DMS79 (cell line): Measurements from ENCODE around the gene CACNG1.

ENCODE experiments used
- DNase-seq: peaks from one replicate; lab custom pipeline; 2025; lab: John Stamatoyannopoulos, UW

Gene CACNG1

DNA sequence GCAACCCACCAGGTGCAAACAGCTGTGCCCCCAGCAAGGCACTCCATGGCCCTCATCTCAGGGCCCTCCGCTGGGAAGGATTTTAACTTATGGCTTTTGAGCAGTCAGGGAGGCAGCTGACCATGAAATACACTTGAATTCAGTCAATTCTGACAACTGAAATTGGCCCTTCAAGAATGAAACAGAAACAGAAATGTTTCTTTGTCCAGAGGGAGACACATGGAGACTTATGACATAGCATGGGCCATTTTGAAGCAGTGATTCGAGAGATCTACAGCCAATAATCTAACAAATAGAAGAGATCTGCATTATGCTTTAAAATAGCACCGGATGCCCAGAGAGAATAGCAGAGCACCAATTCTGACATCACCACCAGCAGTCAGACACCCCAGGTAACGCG is 7.5 kb downstream of the CACNG1 start:
- DNase-seq = peak; percentile 51

- DNase-seq = no peak
Measured at GRCh38 chr17:67052720-67053437, 8.5 kb downstream of the CACNG1 start.

GRCh38 chr17:67053438-67054000 is 9.2 kb downstream of the CACNG1 start:
- DNase-seq = no peak

GRCh38 chr17:67054011-67054591 is 9.7 kb downstream of the CACNG1 start:
- no peak for DNase-seq

GRCh38 chr17:67054608-67055007 is 10.3 kb downstream of the CACNG1 start:
- no peak for DNase-seq

DNA sequence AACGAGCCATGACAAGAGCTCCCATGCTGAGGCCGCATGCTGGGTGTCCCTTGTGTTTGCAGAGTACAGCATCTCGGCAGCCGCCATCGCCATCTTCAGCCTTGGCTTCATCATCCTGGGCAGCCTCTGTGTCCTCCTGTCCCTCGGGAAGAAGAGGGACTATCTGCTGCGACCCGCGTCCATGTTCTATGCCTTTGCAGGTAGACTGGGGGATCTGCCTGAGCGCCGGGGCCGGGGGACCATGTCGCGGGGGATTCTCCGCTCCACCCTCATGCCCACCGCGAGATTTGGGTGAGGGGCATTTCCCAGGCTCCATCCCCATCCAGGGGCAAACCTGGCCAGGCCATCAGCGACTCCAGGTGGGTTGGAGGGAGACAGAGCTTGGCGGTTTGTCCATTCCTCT is 10.7 kb downstream of the CACNG1 start:
- no peak for DNase-seq

DNA sequence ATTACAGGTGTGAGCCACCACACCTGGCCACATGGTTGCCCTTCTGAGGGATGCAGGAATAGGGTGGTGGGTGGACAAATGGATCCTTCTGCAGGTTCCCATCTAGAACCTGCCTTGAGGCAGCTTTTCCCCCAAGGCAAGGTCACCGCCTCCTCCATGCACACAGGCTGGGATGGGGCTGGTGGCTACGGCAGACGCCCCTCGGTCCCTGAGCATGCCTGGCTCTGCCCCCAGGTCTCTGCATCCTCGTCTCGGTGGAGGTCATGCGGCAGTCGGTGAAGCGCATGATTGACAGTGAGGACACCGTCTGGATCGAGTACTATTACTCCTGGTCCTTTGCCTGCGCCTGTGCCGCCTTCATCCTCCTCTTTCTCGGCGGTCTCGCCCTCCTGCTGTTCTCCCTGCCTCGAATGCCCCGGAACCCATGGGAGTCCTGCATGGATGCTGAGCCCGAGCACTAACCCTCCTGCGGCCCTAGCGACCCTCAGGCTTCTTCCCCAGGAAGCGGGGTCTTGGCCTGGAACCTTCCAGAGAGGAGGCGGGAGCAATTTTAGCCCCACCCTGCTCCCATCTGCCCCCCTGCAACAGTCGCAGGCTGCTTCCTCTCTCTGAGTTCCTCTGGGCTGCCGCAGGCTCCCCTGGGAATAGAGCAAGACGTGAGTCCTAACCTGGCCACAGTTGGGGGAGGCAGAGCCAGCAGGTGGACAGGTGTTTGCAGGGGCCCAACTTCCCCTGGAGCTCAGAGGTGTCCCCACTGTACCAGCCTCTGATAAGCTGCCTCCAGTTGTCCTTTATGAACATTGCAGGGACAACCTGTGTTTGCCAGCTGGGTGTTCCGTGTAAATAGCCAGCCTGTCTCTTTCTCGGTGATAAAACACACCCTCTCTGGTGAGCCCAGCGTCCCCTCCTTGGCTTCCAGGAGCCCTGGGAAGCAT is 11.7 kb downstream of the CACNG1 start:
- no peak for DNase-seq

DNA sequence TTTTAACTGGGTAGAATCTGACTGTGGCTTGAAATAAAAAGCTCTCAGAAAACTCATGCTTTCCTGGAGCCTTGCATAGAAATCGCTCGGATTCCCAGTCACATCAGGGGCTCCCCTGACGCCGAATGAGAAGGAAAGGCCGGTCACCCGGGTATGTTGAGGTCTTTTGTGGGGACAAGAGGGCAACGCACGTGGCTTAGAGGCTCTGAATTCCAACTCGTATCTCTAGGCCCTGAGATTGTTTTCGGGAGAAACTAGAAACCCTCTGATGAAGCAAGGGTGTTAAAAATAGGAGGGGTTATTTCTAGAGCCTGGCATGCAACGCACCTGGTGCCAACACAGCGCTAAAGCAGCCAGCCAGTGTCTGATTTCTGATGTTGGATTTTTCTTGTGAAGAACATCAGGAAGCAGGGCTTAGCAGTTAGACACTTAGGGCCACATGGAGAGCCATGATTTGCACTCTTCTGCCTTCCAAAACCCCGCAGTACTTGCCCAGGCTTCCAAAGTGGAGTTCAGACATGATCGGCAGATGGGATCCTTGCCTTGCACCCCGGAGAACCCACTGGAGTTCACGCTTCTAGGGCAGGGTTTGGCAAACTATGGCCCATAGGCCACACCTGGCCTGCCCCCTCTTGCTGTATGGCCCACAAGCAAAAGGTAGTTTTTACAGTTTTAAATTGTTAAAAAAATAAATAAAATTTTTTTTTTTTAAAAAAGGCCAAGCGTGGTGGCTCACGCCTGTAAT is 12.6 kb downstream of the CACNG1 start:
- no peak for DNase-seq

GRCh38 chr17:67058036-67058435 is 13.7 kb downstream of the CACNG1 start:
- DNase-seq = no peak

DNA sequence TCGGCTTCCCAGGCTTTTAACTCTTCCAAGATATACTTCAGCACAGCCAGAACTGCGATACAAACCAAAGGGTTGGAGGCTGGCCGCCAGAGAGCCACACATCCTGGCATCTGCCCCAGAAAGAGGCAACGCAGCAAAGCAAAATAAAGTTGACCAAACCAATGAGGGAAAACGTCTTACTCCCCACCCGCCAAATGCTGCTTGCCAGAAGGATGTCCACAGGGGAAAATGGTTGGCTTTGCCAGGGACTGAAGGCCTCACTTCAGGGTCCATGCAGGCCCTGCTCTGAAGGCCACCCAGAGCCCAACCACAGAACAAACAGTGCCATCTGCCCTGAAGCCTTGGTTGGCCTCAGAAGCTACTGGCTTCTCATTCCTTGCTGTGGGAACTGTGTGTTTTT is 15.0 kb downstream of the CACNG1 start:
- no peak for DNase-seq

DNA sequence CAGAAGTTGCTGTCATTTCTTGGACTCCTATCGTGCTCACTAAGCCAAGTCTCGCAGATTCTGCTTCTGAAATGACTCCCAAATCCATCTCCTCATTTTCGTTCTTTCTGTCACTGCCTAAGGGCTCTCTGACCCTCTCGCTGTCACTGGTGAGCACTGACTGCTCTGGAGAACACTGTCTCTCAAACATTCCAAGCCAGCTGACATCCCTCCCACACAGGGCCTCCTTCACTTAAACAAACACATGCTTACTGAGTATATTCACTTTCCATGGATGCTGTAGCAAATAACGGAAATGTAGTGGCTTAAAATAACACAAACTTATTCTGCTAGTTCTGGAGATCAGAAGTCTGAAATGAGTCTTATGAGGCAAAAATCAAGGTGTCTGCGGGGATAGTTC is 18.8 kb downstream of the CACNG1 start:
- no peak for DNase-seq

- DNase-seq = no peak
Measured at GRCh38 chr17:67066717-67067116, 22.4 kb downstream of the CACNG1 start.

- DNase-seq = no peak
Measured at GRCh38 chr17:67067571-67068482, 23.5 kb downstream of the CACNG1 start.

DNA sequence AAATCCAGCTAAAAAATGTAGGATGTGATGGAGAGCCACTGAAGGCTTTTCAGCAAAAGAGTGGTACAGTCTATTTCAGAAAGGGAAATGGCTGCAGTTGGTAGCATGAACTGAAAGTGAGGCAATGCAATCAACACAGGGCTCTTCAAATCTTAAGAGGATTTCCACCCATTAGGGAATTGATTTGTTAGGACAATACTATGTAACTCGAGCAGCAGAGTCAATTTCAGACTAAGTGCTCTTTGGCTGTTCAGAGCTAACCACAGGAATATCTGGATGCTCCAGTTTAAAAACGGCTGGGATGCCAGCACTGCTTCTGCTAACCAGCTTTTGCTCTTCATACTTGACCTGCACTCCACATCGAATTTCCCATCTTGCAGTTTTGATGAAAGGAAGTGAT is 24.6 kb downstream of the CACNG1 start:
- peak; percentile 83 for DNase-seq

- no peak for DNase-seq
Measured at GRCh38 chr17:67069603-67070136, 25.3 kb downstream of the CACNG1 start.

DNA sequence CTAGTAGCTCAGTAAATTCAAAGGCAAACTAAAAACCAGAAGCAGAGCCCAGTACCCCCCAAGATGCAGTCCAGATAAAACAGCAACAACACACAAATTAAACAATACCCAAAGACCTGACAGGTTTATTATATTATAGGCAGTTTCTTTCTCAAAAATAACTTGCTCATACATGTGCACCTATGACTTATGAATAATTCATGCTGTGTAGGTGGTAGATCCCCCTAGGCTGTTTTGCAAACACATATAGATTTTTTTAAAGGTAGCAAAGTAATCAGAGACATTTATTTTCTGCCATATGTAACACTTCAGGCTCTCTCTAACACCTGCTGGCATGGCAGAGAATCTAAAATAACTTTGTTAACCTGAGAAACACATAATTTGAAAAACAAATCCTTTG is 27.2 kb downstream of the CACNG1 start:
- no peak for DNase-seq

- no peak for DNase-seq
Measured at GRCh38 chr17:67072885-67073284, 28.5 kb downstream of the CACNG1 start.

GRCh38 chr17:67074781-67075180 is 30.4 kb downstream of the CACNG1 start:
- DNase-seq = no peak

DNA sequence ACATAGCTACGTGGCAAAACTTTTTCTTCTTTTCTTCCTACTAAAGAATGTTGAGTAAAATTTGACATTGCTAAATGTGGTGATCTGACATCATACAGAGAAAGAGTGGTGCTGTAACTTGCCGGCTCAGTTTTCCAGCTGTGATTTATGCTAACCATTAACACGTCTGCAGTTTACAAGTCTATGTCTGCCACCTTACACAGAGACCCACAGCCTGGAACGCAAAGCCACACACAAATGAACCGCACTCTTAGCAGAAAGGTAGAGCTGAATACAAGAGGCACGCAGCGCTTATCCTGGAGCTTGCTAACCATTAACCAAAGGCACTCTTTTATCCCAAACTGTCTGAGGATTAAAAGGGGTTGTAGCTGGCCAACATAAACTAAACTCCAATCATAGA is 31.9 kb downstream of the CACNG1 start:
- DNase-seq = no peak

DNA sequence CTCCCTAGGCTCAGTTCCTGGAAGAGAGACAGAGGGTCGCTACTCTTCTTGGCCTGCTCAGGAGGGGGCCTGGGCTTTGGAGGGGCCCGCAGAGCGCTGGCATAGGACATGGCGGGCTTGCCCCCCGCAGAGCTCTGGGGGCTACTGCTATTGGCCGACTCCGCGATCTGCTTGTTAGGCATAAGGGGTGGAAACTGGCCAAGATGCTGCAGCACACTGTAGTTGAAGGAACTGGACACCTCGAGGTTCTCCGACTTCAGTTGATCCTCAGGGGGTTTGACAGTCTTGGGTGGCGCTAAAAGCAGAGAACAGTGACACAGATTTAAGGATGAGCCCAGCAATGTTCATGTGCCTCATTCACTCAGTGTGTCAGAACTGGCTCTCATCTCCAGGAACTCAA is 33.9 kb downstream of the CACNG1 start:
- DNase-seq = no peak

DNA sequence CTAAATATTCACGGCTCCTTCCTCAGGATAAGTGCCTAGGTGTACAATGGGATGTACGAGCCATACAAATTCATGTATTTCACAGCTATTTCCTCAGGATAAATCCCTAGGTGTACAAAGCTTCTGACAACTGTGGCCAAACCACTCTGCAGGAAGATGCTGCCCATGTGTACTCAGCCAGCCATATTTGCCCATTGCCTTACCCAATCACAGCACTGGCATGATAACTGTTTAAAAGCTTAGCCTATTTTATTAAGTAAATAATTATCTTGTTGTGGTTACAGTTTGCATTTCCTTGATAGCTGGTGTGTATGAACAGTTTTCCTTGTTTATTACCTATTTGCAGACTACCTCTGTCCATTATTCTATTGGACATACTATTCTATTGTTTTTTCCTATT is 35.1 kb downstream of the CACNG1 start:
- DNase-seq = no peak
